Gastroesophageal sphincter (tissue), 4 donors: ENCODE data around the gene REEP6. TPM values are rescaled to one million over a fixed set of nuclear protein-coding genes. Genes with fewer than 3 reads are reported as not detected.

Source experiments
- ATAC-seq: fragments of 150-250 bp; one replicate; pipeline ENCODE4 v1.9.1; 2016; ENCODE audit warnings: mild to moderate bottlenecking, moderate library complexity
- H3K27ac ChIP-seq, 4 donors: fragments of 200-600 bp; sonication (generic) in 3 of 4; 1 replicate in 3 of 4; 2 replicates in 1 of 4; pipeline ENCODE4 v1.5.1; 2016 to 2019
- H3K27me3 ChIP-seq: fragments of 200-600 bp; sonication (generic); one replicate; pipeline ENCODE4 v1.5.1; 2019
- H3K36me3 ChIP-seq, 2 donors: fragments of 200-600 bp; sonication (generic); one replicate each; pipeline ENCODE4 v1.5.1; 2019; ENCODE audit warnings: control low read depth in 1 of 2
- H3K4me1 ChIP-seq, 3 donors: fragments of 200-600 bp; sonication (generic); 1 replicate in 2 of 3; 2 replicates in 1 of 3; pipeline ENCODE4 v1.5.1; 2016 to 2019; ENCODE audit warnings: control low read depth in 2 of 3
- H3K4me3 ChIP-seq, 2 donors: fragments of 200-600 bp; sonication (generic); one replicate each; pipeline ENCODE4 v1.5.1; 2019; ENCODE audit warnings: mild to moderate bottlenecking in 1 of 2, moderate library complexity in 1 of 2
- H3K9me3 ChIP-seq, 3 donors: fragments of 200-600 bp; sonication (generic); one replicate each; pipeline ENCODE4 v1.5.1; 2017 to 2019; ENCODE audit warnings: control low read depth in 2 of 3
- EP300 ChIP-seq: sonication (generic); formaldehyde crosslinking; IDR thresholded peaks from one replicate; pipeline ENCODE4 v1.6.1; 2017; ENCODE audit warnings: antibody characterized with exemption, mild to moderate bottlenecking
- POLR2A ChIP-seq, 2 donors: fragments of 450-650 bp; IDR thresholded peaks; one replicate each; pipeline ENCODE4 v1.6.1; 2017; ENCODE audit warnings: antibody characterized with exemption in 2 of 2, mild to moderate bottlenecking in 2 of 2, moderate library complexity in 1 of 2
- POLR2AphosphoS5 ChIP-seq: sonication (generic); formaldehyde crosslinking; IDR thresholded peaks from one replicate; pipeline ENCODE4 v1.6.1; 2017; ENCODE audit warnings: antibody characterized with exemption
- WGBS, 2 donors: methylation state at CpG; one replicate each; pipeline ENCODE4 v1.1.5; 2018; ENCODE audit warnings: low coverage in 1 of 2; 5-methylcytosine and 5-hydroxymethylcytosine counted together
- total RNA-seq, 4 donors: library from RNA; depleted of rRNA; stranded (reverse); fragments of >200 nt; gene quantifications; one replicate each; pipeline ENCODE4 v1.1.0, GENCODE V29; 2016
- TF ChIP-seq, protein P1 (sequence below), 4 experiments: fragments of 200-600 bp in 2 of 4; fragments of 450-650 bp in 2 of 4; sonication (generic) in 1 of 4; IDR thresholded peaks; one replicate each; pipeline ENCODE4 v1.5.1; 2017 to 2019; ENCODE audit warnings: antibody characterized with exemption in 4 of 4, mild to moderate bottlenecking in 2 of 4, moderate library complexity in 2 of 4

REEP6 gene
- total RNA-seq, 4 donors from 2014 or later, result 0.32 to 0.96 (median 0.40) TPM; not detected in 1

DNA sequence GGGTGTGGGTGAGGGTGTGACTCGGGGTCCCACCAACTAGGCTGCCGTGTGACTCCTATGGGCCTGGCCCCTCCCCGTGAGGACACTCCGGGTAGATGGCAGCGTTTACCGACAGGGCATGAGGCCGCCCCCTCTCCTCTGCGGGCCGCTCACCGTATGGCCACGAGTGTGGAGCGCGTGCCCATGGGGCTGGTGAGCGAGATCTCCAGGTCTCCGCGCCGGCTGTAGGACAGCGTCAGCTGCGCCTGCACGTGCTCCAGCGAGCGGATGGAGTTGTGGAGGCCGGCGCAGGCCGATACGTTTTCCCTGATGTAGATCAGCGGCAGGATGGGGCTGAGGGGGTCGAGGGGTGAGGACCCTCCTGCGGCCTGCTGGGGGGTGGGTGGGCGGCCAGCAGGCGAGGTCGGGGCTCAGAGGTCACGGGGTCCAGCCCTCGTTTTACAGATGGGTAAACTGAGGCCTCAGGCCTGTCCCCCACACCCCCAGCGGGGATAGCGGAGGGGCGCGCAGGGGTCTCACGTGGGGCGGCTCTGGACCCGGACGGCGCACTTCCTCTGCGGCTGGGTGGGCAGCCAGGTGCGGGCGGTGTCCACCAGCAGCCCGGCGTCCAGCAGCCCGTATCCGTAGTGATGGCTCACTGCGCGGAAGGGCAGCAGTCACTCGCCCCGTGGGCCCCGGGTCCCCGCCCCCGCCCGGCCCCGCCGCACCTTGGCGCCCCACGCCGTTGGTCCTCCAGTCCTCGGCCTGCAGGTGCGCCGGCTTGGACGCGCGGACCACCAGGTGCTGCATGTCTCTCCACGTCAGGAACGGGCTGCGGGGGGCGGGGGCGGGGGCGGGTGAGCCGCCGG lies 7.6 kb upstream of the REEP6 start:
- WGBS, 2 donors, result no CpG with 5 or more reads among the region's 77 CpGs
- Histone ChIP-seq H3K27me3 (no peaks in the 10 kb centered on the region), H3K9me3 (no peaks in the 10 kb centered on the region), H3K36me3 (no peaks in the 10 kb centered on the region), H3K4me1 (peaks cover 0 to 13% (median 6%) of the 10 kb centered on the region in 3 donors), H3K4me3 (no peak overlapping the region), H3K27ac (no peak overlapping the region)
- TF ChIP-seq, protein P1, sequence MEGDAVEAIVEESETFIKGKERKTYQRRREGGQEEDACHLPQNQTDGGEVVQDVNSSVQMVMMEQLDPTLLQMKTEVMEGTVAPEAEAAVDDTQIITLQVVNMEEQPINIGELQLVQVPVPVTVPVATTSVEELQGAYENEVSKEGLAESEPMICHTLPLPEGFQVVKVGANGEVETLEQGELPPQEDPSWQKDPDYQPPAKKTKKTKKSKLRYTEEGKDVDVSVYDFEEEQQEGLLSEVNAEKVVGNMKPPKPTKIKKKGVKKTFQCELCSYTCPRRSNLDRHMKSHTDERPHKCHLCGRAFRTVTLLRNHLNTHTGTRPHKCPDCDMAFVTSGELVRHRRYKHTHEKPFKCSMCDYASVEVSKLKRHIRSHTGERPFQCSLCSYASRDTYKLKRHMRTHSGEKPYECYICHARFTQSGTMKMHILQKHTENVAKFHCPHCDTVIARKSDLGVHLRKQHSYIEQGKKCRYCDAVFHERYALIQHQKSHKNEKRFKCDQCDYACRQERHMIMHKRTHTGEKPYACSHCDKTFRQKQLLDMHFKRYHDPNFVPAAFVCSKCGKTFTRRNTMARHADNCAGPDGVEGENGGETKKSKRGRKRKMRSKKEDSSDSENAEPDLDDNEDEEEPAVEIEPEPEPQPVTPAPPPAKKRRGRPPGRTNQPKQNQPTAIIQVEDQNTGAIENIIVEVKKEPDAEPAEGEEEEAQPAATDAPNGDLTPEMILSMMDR (IDR thresholded peaks at IDR 0.05), result no peak
- TF ChIP-seq POLR2A (IDR thresholded peaks at IDR 0.05) (no peak), POLR2AphosphoS5 (no peak), EP300 (no peak)
- ATAC-seq, result no peak

DNA sequence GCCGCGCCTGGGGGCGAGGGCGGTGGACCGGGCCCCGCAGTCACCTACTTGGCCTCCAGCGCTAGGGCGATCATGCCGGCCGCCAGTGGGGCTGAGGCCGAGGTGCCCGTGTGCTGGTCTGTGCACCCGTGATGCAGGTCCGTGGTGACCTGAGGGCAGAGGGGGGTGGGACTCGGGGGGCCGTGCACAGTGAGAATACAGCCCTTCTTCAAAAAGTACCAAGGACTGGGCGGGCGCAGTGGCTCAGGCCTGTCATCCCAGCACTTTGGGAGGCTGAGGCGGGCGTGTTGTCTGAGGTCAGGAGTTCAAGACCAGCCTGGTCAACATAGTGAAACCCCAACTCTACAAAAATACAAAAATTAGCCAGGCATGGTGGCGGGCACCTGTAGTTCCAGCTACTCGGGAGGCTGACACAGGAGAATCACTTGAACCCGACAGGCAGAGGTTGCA lies 7.0 kb upstream of the REEP6 start:
- no peak for ATAC-seq
- H3K4me3 ChIP-seq, result no peak overlapping the region
- peaks cover 0 to 9% (median 5%) of the 10 kb centered on the region in 3 donors for H3K4me1 ChIP-seq
- 97 to 100% methylated on average over 1 to 3 of the region's 23 CpGs for WGBS, 2 donors
- H3K36me3 ChIP-seq, result no peaks in the 10 kb centered on the region
- no peaks in the 10 kb centered on the region for H3K9me3 ChIP-seq
- TF ChIP-seq POLR2A (IDR thresholded peaks at IDR 0.05) (no peak), EP300 (no peak), POLR2AphosphoS5 (no peak)
- TF ChIP-seq, protein P1 (IDR thresholded peaks at IDR 0.05), result no peak
- no peak overlapping the region for H3K27ac ChIP-seq
- no peaks in the 10 kb centered on the region for H3K27me3 ChIP-seq

DNA sequence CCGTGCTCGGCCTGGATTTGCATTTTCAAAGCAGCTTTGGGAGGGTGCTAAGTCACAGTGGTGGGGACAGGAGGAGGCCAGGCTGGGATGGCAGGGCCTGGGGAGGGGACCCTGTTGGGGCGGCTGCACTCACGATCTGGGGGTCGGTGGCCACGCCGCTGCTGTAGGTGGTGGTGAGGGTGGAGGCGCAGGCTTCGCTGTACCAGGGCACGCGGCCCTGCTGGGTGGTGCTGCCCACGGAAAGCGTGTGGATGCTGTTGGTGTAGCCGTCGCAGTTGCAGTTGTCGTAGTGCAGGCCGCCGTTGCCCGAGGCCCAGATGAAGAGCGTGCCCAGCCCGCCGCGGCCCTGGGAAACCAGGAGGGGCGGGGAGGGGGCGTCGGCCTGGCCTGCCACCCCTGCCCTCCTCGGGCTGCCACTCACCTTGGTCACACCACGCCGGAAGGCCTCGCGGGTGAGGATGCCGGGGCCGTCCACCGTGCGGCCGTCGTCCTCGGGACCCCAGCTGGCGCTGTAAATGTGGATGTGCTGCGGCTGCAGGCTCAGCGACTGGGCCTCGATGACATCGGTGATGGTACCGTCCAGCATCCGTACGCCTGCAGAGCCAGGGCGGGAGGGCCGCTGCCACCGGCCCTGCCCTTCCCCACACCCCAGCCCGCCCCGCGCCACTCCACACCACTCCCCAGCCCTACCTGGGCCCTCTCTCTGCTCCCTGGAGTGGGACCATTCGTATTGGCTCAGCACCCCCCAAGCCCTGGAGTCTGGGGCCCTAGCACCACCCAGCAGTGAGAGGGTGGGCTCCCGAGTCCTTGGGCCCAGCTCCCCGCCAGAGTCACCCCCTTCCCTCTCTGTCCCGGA lies 4.0 kb upstream of the REEP6 start:
- no peak for ATAC-seq
- Histone ChIP-seq H3K27me3 (peaks cover 8% of the 10 kb centered on the region), H3K27ac (no peak overlapping the region), H3K4me3 (no peak overlapping the region), H3K9me3 (no peaks in the 10 kb centered on the region), H3K36me3 (no peaks in the 10 kb centered on the region), H3K4me1 (peaks cover 0 to 23% (median 12%) of the 10 kb centered on the region in 3 donors)
- 82 to 93% methylated on average over 2 to 3 of the region's 56 CpGs for WGBS, 2 donors
- TF ChIP-seq EP300 (no peak), POLR2A (IDR thresholded peaks at IDR 0.05) (no peak), POLR2AphosphoS5 (no peak)
- TF ChIP-seq, protein P1 (IDR thresholded peaks at IDR 0.05), result no peak

DNA sequence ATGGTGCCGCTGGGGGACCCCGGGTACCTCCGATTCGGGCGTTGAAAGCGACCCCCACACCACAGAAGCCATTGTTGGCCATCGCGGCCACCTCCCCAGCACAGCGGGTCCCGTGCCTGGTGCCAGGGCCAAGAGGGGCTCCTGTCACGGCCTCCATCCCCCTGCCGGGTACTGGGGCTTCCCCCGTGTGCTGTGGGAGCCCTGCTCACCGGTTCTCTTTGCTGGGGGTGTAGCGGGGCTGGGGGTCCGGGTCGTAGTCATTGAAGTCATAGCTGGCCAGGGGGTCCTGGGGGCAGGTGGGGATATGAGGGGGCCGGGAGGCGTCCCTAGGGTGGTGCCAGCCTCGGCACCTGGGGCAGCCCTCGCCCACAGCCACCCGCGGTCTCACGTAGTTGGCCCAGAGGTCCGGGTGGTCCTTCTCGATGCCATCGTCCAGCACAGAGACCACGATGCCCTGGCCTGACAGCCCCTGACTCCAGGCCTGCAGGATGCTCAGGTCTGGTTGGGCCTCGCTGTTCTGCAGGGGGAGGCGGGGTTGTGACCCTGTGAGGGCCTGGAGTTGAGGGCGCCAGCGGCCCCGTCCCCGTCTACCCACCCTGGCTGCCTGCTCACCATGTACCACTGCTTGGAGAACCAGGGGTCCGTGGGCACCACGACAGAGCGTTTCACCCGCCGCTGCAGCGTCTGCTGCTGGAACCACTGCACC lies 3.3 kb upstream of the REEP6 start:
- no peak overlapping the region for H3K27ac ChIP-seq
- H3K4me3 ChIP-seq, result no peak overlapping the region
- H3K27me3 ChIP-seq, result peaks cover 16% of the 10 kb centered on the region
- WGBS, 2 donors, result no CpG with 5 or more reads among the region's 40 CpGs
- TF ChIP-seq POLR2AphosphoS5, result no peak
- no peak for TF ChIP-seq POLR2A (IDR thresholded peaks at IDR 0.05)
- TF ChIP-seq, protein P1 (IDR thresholded peaks at IDR 0.05), result no peak
- TF ChIP-seq EP300, result no peak
- no peaks in the 10 kb centered on the region for H3K36me3 ChIP-seq
- H3K9me3 ChIP-seq, result no peaks in the 10 kb centered on the region
- ATAC-seq, result no peak
- H3K4me1 ChIP-seq, result peaks cover 0 to 23% (median 12%) of the 10 kb centered on the region in 3 donors
